GM13976 (cell line): Measurements from ENCODE around the gene CRYGS.

ENCODE experiments used
- DNase-seq: peaks from one replicate; pipeline ENCODE4 v3.0.0; 2012; ENCODE audit warnings: low spot score
- in situ Hi-C: fragments of 300-500 bp; cut with MboI; formaldehyde crosslinking; loops from one replicate; pipeline ENCODE4 v1.12.0; 2022; ENCODE audit warnings: low sequenced_read_pairs, mixed read lengths, inconsistent platforms; ENCODE audit not compliant: unreplicated experiment
- TF ChIP-seq, protein P1 (sequence below): IDR thresholded peaks from 2 replicates; pipeline ENCODE4 v1.5.1; 2012; ENCODE audit warnings: borderline replicate concordance, mild to moderate bottlenecking; ENCODE audit not compliant: insufficient read depth; ENCODE audit errors: extremely low read depth, missing control alignments, control extremely low read depth

CRYGS gene

DNA sequence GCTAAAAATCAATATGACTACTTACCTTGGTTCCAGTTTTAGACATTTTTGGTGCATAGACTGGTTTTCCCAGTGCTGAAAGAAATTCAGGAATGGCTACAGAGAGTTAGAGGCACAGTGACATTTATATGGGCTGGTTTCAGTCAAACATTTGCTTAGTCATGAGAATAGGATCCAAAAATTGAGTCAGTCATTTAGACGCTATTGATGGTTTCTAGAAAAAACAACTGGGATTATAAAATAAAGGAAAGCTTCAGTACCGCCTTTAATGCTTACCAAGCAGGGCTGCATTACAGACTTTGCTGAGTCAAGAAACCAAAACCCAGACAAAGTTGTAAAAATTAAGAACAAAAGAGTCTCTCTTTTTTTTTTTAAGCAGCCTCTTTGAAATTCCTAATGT is at the start of gene CRYGS:
Gene CRYGS (minus strand): TSS at position 100 of the 400 bp plus-strand sequence. CDS start 54 bp downstream, at position 46.
- in situ Hi-C loops = no loop called here
- no peak for DNase-seq
- TF ChIP-seq, protein P1, sequence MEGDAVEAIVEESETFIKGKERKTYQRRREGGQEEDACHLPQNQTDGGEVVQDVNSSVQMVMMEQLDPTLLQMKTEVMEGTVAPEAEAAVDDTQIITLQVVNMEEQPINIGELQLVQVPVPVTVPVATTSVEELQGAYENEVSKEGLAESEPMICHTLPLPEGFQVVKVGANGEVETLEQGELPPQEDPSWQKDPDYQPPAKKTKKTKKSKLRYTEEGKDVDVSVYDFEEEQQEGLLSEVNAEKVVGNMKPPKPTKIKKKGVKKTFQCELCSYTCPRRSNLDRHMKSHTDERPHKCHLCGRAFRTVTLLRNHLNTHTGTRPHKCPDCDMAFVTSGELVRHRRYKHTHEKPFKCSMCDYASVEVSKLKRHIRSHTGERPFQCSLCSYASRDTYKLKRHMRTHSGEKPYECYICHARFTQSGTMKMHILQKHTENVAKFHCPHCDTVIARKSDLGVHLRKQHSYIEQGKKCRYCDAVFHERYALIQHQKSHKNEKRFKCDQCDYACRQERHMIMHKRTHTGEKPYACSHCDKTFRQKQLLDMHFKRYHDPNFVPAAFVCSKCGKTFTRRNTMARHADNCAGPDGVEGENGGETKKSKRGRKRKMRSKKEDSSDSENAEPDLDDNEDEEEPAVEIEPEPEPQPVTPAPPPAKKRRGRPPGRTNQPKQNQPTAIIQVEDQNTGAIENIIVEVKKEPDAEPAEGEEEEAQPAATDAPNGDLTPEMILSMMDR = no peak

DNA sequence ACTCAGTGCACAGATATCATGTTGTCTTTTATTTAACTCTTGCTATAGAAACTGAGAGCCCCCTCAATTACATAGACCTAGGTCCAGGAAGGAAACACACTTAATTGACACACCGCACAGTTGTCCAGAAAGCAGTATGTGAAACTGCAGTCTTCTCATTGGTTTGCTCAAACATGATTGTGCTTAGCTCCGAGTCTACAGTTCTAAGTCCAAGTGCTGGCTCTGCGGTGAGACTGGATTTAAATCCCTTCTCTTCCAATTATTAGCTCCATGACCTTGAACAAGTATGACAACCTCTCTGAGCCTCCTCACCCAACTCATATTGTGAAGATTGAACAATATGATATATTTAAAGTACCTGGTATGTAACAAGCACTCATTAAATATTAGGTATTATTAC is 49.7 kb upstream of the CRYGS start:
- in situ Hi-C loops = no loop called here

DNA sequence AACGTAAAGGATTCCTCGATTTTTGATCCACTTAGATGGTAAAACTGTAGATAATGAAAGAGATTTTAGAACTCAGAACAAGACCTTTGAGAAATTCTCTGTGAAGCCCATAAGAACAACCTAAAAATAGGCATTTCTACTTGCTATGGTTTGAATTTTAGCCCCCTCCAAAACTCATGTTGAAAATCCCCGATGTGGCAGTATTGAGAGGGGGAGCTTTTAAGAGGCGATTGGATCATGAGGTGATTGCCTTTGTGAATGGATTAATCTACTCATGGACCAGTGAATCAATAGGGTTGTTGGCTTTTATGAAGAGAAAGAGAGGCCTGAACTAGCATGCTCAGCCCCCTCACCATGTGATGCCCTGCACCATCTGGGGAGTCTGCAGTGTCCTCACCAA is 48.5 kb upstream of the CRYGS start:
- TF ChIP-seq, protein P1 = no peak
- DNase-seq = no peak
- in situ Hi-C loops = no loop called here

More for the DNA sequence above, 49.7 kb upstream of the CRYGS start:
- TF ChIP-seq, protein P1 = no peak
- no peak for DNase-seq

DNA sequence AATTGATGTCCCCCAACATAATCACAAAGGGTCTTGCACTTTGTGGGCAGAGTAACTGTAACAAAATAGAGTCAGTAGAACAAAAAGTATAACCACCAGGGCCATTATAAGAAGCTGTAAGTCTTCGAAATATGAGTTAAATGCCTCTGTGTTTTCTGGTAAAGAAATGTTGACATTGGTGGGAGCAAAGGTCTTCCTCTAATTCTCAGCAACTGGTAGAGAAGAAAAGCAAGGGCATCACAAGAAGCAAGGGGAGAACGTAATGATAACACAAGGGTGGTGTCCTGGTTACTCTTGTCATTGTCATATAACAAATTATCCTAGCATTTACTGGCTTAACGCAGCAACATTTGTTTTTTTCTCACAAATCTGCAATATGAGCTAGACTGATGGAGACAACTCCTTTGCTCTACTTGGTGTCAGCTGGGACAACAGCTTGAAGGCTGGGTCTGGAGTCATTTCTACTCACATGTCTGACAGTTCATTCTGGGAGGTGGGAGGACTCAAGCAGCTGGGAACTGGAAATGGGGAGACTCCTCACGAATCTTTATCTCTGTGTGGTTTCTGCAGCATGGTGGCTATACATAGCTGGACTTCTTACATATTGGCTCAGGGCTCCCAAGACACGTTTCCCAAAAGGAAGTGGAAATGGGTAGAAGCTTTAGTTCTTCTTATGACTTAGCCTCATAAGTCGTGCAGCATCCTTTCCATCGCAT is 46.6 kb upstream of the CRYGS start:
- TF ChIP-seq, protein P1 = no peak
- no peak for DNase-seq
- in situ Hi-C loops = no loop called here

DNA sequence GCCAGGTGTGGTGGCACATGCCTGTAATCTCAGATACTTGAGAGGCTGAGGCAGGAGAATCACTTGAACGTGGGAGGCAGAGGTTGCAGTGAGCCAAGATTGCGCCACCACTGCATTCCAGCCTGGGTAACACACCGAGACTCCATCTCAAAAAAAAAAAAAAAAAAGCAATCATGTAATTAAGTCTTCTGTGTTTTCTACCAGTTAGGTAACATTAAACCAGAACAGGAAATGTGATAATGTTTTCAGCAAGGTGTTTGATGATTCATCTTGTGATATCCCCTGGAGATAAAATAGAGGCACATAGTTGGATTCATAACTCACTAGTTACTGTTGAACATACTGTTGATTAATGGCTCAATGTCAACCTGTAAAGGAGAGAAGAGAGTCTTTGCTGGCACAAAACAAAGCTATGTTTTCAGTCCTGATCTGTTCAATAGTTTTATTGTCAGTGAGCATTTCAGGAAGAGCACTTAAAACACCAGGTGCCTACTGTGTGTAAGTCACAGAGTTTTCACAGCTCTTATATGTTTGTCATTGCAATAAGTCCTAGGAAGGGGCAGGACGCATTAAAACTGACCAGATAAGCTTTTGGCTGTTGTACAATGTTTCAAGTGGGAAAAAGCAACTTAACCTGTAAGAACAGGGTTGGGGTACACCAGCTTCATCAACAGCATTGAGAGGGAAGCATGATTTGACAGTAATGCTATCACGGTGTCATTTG is 45.8 kb upstream of the CRYGS start:
- in situ Hi-C loops = no loop called here
- TF ChIP-seq, protein P1 = no peak
- no peak for DNase-seq

DNA sequence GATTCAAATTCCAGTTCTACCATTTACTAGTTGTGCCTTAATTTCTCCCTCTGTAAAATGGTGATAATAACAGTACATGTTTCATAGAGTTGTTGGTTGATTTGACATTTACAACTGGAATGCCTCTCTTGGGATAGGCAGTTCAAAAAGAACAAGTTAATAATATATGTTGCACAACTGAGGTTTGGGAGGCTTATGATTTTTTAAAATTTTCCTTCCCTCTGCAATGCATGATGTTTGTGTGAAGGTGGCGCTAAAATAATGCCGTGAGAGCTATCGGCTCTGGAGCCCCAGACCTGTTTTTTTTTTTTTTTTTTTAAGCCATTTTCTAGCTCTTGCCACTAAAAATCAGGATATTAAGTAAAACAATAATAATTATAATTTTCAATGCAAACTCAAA is 44.9 kb upstream of the CRYGS start:
- DNase-seq = no peak
- TF ChIP-seq, protein P1 = peak; percentile 8
- in situ Hi-C loops = no loop called here
